ACC112 (cell line): Measurements from ENCODE around the gene SP110.
A peak's percentile ranks its signal among the peaks of the same experiment; 100 is the strongest.

Experiments
- H2AFZ ChIP-seq: fragments of 200-600 bp; sonication (generic); one replicate; pipeline ENCODE4 v1.6.0; 2017; ENCODE audit warnings: antibody characterized with exemption, low read length; ENCODE audit not compliant: unreplicated experiment
- H3K27ac ChIP-seq: fragments of 200-600 bp; sonication (generic); 2 replicates; pipeline ENCODE4 v1.5.1; 2014; ENCODE audit warnings: low read depth, mild to moderate bottlenecking, antibody characterized with exemption, low read length, moderate library complexity
- H3K27me3 ChIP-seq: fragments of 200-600 bp; sonication (generic); 2 replicates; pipeline ENCODE4 v1.6.1; 2014; ENCODE audit warnings: mild to moderate bottlenecking, antibody characterized with exemption, low read length, moderate library complexity, mixed read lengths; ENCODE audit not compliant: insufficient read depth
- H3K36me3 ChIP-seq: fragments of 200-600 bp; sonication (generic); 2 replicates; pipeline ENCODE4 v1.6.1; 2016; ENCODE audit warnings: mild to moderate bottlenecking, antibody characterized with exemption, low read length, moderate library complexity, mixed read lengths; ENCODE audit not compliant: insufficient read depth
- H3K4me1 ChIP-seq: fragments of 200-600 bp; sonication (generic); one replicate; pipeline ENCODE4 v1.6.1; 2016; ENCODE audit warnings: low read length, mixed read lengths; ENCODE audit not compliant: insufficient read depth, unreplicated experiment, control insufficient read depth
- H3K4me3 ChIP-seq: fragments of 200-600 bp; sonication (generic); 2 replicates; pipeline ENCODE4 v1.5.1; 2014; ENCODE audit warnings: mild to moderate bottlenecking, low read depth, low read length
- H3K79me2 ChIP-seq: fragments of 200-600 bp; sonication (generic); one replicate; pipeline ENCODE4 v1.6.0; 2016; ENCODE audit warnings: low read length; ENCODE audit not compliant: control insufficient read depth, unreplicated experiment, insufficient read depth

Gene SP110

GRCh38 chr2:230250231-230250630, 30.4 kb upstream of the SP110 start:
- Histone ChIP-seq H3K4me3 (no peak overlapping the region), H2AFZ (no peak overlapping the region), H3K36me3 (no peaks in the 10 kb centered on the region), H3K27ac (no peak overlapping the region), H3K27me3 (peaks cover 88% of the 10 kb centered on the region), H3K4me1 (no peaks in the 10 kb centered on the region), H3K79me2 (no peaks in the 10 kb centered on the region)

DNA sequence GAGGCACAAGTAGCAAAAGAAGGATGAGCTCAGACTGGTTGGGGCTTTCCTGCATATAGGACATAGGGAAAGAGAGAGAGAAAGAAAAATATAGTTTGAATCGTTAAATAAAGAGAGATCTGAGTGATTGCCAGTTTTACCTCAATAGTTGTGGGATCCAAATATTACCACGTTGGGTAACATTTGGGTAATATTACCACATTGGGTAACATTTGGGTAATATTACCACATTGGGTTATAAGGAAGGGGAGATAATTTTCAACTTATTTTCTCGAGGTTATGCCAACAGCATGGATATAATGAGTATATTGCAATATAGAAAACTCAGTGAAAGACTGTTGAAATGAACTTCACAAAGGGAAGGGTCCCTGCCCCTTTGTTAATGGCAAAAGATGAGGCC, 26.4 kb upstream of the SP110 start:
- Histone ChIP-seq H3K4me3 (no peak overlapping the region), H2AFZ (no peak overlapping the region), H3K4me1 (peaks cover 3% of the 10 kb centered on the region), H3K36me3 (no peaks in the 10 kb centered on the region), H3K27me3 (peaks cover 79% of the 10 kb centered on the region), H3K27ac (no peak overlapping the region), H3K79me2 (no peaks in the 10 kb centered on the region)

GRCh38 chr2:230244211-230244610, 24.4 kb upstream of the SP110 start:
- no peaks in the 10 kb centered on the region for H3K79me2 ChIP-seq
- peaks cover 68% of the 10 kb centered on the region for H3K27me3 ChIP-seq
- peaks cover 3% of the 10 kb centered on the region for H3K4me1 ChIP-seq
- H3K36me3 ChIP-seq, result no peaks in the 10 kb centered on the region
- H3K4me3 ChIP-seq, result no peak overlapping the region
- no peak overlapping the region for H2AFZ ChIP-seq
- no peak overlapping the region for H3K27ac ChIP-seq

- Histone ChIP-seq H2AFZ (peak overlapping the region; percentile 86), H3K27me3 (no peaks in the 10 kb centered on the region), H3K4me1 (peaks cover 12% of the 10 kb centered on the region), H3K4me3 (no peak overlapping the region), H3K79me2 (no peaks in the 10 kb centered on the region), H3K36me3 (no peaks in the 10 kb centered on the region), H3K27ac (no peak overlapping the region)
Observed at GRCh38 chr2:230234845-230235244, 15.1 kb upstream of the SP110 start.

- peak overlapping the region; percentile 86 for H2AFZ ChIP-seq
- no peaks in the 10 kb centered on the region for H3K36me3 ChIP-seq
- no peaks in the 10 kb centered on the region for H3K27me3 ChIP-seq
- H3K4me1 ChIP-seq, result peaks cover 14% of the 10 kb centered on the region
- H3K4me3 ChIP-seq, result no peak overlapping the region
- no peaks in the 10 kb centered on the region for H3K79me2 ChIP-seq
- H3K27ac ChIP-seq, result no peak overlapping the region
Observed at GRCh38 chr2:230234122-230234722, 14.4 kb upstream of the SP110 start.

DNA sequence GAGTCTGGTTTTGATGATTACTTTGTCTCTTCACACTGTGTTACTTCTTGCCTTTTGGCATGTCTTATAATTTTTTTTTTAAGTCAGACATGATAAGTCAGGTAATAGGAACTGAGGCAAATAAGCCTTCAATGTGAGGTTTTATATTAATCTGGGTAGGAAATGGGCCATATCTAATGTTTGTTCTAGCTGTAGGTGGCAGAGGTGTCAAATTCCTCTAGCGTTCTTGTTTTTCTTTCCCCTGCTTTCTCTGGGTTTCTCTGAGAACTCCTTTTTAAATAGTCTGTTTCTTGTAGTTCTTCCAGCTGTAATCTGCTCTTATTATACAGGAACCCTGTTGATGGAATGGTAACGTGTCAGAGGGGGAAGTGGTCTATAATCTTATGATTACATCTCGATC, 11.5 kb upstream of the SP110 start:
- no peak overlapping the region for H3K4me3 ChIP-seq

DNA sequence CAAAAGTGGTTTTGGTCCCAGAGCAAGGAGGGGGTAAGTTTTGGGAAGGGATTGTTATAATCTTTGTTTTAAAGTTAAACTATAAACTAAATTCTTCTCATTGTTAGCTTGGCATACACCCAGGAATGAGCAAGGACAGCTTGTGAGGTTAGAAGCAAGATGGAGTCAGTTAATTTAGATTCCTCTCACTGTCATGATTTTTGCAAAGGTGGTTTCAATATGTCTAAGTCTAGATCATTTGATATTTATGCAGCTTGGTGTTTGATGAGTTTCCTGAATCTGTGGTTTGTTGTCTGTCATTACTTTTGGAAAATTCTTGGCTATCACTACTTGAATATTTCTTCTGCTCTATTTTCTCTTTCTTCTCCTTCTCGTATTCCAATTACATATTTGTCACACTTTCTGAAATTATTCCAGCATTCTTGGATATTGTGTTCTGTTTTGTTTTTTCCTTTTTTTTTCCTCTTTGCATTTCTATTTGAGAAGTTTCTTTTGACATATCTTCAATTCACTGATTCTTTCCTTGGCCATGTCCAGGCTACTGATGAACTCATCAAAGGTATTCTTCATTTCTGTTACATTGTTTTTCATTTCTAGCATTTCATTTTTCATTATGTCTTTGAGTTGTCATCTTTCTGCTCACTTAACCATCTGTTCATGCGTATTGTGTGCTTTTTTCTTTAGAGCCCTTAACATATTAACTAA, 10.9 kb upstream of the SP110 start:
- H3K27ac ChIP-seq, result peak overlapping the region; percentile 72
- peak overlapping the region; percentile 37 for H2AFZ ChIP-seq
- peaks cover 14% of the 10 kb centered on the region for H3K4me1 ChIP-seq
- no peaks in the 10 kb centered on the region for H3K27me3 ChIP-seq
- H3K79me2 ChIP-seq, result no peaks in the 10 kb centered on the region
- no peak overlapping the region for H3K4me3 ChIP-seq
- no peaks in the 10 kb centered on the region for H3K36me3 ChIP-seq

More for the DNA sequence above, 11.5 kb upstream of the SP110 start:
- H3K27me3 ChIP-seq, result no peaks in the 10 kb centered on the region
- no peak overlapping the region for H2AFZ ChIP-seq
- no peak overlapping the region for H3K27ac ChIP-seq
- H3K4me1 ChIP-seq, result peaks cover 14% of the 10 kb centered on the region
- H3K36me3 ChIP-seq, result no peaks in the 10 kb centered on the region
- no peaks in the 10 kb centered on the region for H3K79me2 ChIP-seq

GRCh38 chr2:230230087-230230486, 10.3 kb upstream of the SP110 start:
- Histone ChIP-seq H3K27me3 (no peaks in the 10 kb centered on the region), H3K4me1 (peaks cover 14% of the 10 kb centered on the region), H2AFZ (peak overlapping the region; percentile 37), H3K4me3 (no peak overlapping the region), H3K79me2 (no peaks in the 10 kb centered on the region), H3K36me3 (no peaks in the 10 kb centered on the region), H3K27ac (peak overlapping the region; percentile 72)

- Histone ChIP-seq H3K27ac (no peak overlapping the region), H3K4me1 (peaks cover 11% of the 10 kb centered on the region), H3K79me2 (no peaks in the 10 kb centered on the region), H3K36me3 (no peaks in the 10 kb centered on the region), H2AFZ (no peak overlapping the region), H3K27me3 (no peaks in the 10 kb centered on the region), H3K4me3 (no peak overlapping the region)
Observed at GRCh38 chr2:230227216-230227615, 7.4 kb upstream of the SP110 start.

DNA sequence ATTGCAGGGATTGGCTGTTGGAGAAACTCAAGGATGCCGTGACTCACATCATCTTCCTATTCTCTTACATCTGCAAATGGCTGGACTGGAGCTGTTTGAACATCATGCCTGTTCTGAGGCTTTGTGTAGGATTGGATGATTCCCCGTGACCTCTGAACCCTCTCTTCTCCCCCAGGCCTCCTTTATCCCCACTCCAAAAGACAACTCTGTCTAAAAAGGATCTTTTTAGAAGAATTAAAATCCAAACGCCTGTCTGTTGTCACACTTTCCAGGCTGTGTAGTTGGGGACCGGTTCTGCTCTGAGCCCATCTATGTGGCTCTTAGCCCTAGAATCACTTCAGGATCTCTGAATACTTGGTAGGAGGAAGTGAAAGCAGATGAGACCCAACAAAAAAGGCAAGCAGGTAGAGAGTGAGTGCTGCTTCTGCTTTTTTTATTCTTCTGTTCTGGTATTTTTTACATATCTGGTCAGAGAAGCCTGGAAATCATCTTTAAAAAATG, 6.3 kb upstream of the SP110 start:
- Histone ChIP-seq H3K27ac (no peak overlapping the region), H2AFZ (no peak overlapping the region), H3K79me2 (no peaks in the 10 kb centered on the region), H3K27me3 (no peaks in the 10 kb centered on the region), H3K36me3 (no peaks in the 10 kb centered on the region), H3K4me3 (no peak overlapping the region), H3K4me1 (peaks cover 11% of the 10 kb centered on the region)

DNA sequence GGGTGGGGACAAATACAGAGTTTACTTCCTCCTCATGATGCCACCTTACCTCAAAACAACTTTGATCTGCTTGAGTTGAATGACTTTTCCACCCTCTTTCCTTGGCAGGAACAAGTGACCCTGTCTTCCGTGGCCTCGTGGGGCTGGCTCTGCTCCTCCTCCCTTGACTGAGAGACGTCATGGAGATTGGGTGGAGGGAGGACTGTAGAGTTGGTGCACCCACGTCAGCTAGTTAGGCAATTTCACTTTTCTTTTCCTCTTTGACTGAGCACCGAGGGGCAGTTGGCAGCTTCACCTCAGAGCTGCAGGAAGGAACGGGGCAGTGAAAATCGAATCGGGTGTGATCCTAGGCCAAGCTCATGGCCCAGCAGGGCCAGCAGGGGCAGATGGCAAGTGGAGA, 5.7 kb upstream of the SP110 start, which contains the start of gene SP140:
TSS of gene SP140 (plus strand) at position 251 of the 400 bp plus-strand sequence. CDS start at position 360, 109 bp downstream.
- Histone ChIP-seq H3K27ac (no peak within 1 kb of the TSS), H2AFZ (no peak within 1 kb of the TSS), H3K4me3 (no peak within 1 kb of the TSS), H3K79me2 (no peaks in the 10 kb centered on the region), H3K27me3 (no peaks in the 10 kb centered on the region), H3K4me1 (peaks cover 10% of the 10 kb centered on the region), H3K36me3 (no peaks in the 10 kb centered on the region)
